GM19239 (cell line): ENCODE measurements around the gene PF4V1.
"Not testable (repeated sequence)": the region's sequence is repeated elsewhere in the genome, so short reads cannot be mapped to it uniquely, and the experiment has no call there.

Experiments
- DNase-seq: peaks from one replicate; pipeline ENCODE4 v3.0.0; 2011; ENCODE audit warnings: low spot score; ENCODE audit not compliant: insufficient read length
- FAIRE-seq: peaks from 2 replicates; lab custom pipeline; 2011; peaks lifted over from hg19 to GRCh38; lab: Jason Lieb, UNC

PF4V1 gene

GRCh38 chr4:73897380-73898136, 44.5 kb downstream of the PF4V1 start:
- DNase-seq (no peak), FAIRE-seq (no peak)

DNA sequence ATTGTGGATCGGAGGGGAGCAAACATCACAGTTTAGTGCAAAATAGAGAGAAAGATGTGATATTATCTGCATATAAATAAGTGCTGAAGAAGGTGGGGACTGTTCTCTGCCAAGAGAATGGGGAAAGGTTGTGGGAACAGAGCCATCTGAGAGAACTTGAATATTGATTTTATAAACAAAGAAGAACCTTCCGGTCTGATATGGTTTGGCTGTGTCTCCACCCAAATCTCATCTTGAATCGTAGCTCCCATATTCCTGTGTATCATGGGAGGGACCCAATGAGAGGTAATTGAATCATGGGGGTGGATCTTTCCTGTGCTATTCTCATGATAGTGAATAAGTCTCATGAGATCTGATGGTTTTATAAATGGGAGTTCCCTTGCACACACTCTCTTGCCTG, 46.2 kb downstream of the PF4V1 start:
- not testable (repeated sequence) for DNase-seq

GRCh38 chr4:73901031-73901430, 47.9 kb downstream of the PF4V1 start:
- FAIRE-seq (no peak), DNase-seq (no peak)

More for the DNA sequence above, 46.2 kb downstream of the PF4V1 start:
- FAIRE-seq, result not testable (repeated sequence)

DNA sequence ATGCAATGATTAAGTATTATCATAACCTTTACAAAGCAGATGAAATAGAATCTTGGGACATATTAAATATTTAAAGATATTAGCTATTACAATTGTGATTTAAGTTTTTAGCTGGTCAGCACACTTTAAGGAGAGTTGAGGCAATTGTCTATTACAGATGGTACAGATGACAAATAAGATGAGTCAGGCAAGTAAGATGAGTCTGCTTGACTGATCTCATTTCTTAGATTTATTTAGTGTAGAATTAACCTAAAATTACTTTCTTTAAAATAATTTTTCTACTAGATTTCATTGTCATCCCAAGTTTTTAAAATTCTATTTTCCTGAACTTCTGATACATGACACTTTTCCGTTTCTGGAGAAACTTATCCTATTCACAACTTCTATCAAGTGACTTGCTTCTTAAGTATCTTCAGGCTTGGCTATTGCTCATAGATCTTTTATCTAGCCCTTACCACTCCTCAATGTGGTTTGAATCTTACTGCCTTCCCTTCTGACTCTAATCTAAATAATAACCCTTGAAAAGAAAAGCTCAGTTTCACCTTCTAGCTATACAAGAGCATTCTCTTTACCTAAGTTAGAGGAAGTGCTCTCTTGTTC, 49.0 kb downstream of the PF4V1 start:
- FAIRE-seq (no peak), DNase-seq (no peak)

DNA sequence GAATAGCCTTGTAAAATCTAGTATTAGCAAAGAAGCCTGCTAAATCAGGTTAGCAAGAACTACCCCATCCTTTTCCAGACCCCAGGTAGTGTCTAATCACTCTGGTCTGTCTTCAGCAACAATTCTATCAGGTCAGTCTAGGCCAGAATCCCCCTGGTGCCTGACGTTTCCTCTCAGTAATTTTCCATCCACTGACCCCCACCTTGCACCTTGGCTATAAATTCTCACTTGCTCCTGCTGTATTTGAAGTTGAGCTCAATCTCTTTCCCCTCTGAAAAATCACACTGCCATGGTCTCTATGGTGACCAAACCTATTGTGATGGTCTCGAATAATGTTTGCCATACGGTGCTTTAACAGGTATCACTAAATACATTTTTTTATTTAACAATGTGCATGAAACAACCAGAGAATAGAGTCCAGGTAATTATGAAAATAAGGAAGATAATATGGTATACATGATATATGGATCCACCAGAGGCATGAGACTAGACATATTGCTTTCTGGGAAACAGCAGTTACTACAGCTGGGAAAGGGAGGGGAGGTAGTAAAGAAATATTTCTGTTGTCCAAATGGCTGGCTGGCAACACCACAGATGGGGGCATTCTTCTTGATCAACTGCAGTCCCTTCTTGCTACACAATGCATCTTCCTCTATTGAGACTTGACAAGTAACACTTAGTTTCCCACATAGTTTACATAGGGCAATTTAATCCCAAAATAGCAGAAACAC, 49.9 kb downstream of the PF4V1 start:
- FAIRE-seq, result no peak
- DNase-seq, result no peak
